ENCODE results near the gene MSTN. TPM values are rescaled to one million over a fixed set of nuclear protein-coding genes. Genes with fewer than 3 reads are reported as not detected.

The MSTN gene
- 0.02 TPM in 1 of 2 replicates, not detected in the other for total RNA-seq (2014; rRNA removed; shearing (Covaris generic))

GRCh38 chr2:190062601-190063000, at the start of gene MSTN:
Gene MSTN (minus strand): TSS chr2:190062729. CDS start chr2:190062596, 133 bp downstream.
- DNase-seq (ENCODE audit: low spot score): no peak

- no peak for DNase-seq (ENCODE audit: low spot score)
Measured at GRCh38 chr2:190111166-190111565, 48.6 kb upstream of the MSTN start.

- DNase-seq (ENCODE audit: low spot score): no peak
Measured at GRCh38 chr2:190110699-190111098, 48.2 kb upstream of the MSTN start.

- DNase-seq (ENCODE audit: low spot score): peak; percentile 12
Measured at GRCh38 chr2:190110131-190110530, 47.6 kb upstream of the MSTN start.

- DNase-seq (ENCODE audit: low spot score): no peak
Measured at GRCh38 chr2:190107409-190107808, 44.9 kb upstream of the MSTN start.

- DNase-seq (ENCODE audit: low spot score): no peak
Measured at GRCh38 chr2:190106783-190107182, 44.3 kb upstream of the MSTN start.

- no peak for DNase-seq (ENCODE audit: low spot score)
Measured at GRCh38 chr2:190105554-190105953, 43.0 kb upstream of the MSTN start.

- DNase-seq (ENCODE audit: low spot score): no peak
Measured at GRCh38 chr2:190103144-190103543, 40.6 kb upstream of the MSTN start.

GRCh38 chr2:190099890-190100697, 37.6 kb upstream of the MSTN start:
- no peak for DNase-seq (ENCODE audit: low spot score)

- DNase-seq (ENCODE audit: low spot score): no peak
Measured at GRCh38 chr2:190098851-190099250, 36.3 kb upstream of the MSTN start.

- no peak for DNase-seq (ENCODE audit: low spot score)
Measured at GRCh38 chr2:190097115-190097514, 34.6 kb upstream of the MSTN start.

GRCh38 chr2:190094316-190094871, 31.9 kb upstream of the MSTN start:
- DNase-seq (ENCODE audit: low spot score): peak; percentile 24

GRCh38 chr2:190093793-190094192, 31.3 kb upstream of the MSTN start:
- DNase-seq (ENCODE audit: low spot score): peak; percentile 8

- no peak for DNase-seq (ENCODE audit: low spot score)
Measured at GRCh38 chr2:190090148-190090547, 27.6 kb upstream of the MSTN start.

- peak; percentile 69 for DNase-seq (ENCODE audit: low spot score)
Measured at GRCh38 chr2:190088917-190089316, 26.4 kb upstream of the MSTN start.

- DNase-seq (ENCODE audit: low spot score): no peak
Measured at GRCh38 chr2:190084704-190085103, 22.2 kb upstream of the MSTN start.

GRCh38 chr2:190082118-190082517, 19.6 kb upstream of the MSTN start:
- no peak for DNase-seq (ENCODE audit: low spot score)

- DNase-seq (ENCODE audit: low spot score): no peak
Measured at GRCh38 chr2:190080527-190081049, 18.1 kb upstream of the MSTN start.

GRCh38 chr2:190079160-190079559, 16.6 kb upstream of the MSTN start:
- DNase-seq (ENCODE audit: low spot score): no peak

GRCh38 chr2:190075623-190076022, 13.1 kb upstream of the MSTN start:
- no peak for DNase-seq (ENCODE audit: low spot score)

- peak; percentile 65 for DNase-seq (ENCODE audit: low spot score)
Measured at GRCh38 chr2:190069936-190070696, 7.6 kb upstream of the MSTN start.

- no peak for DNase-seq (ENCODE audit: low spot score)
Measured at GRCh38 chr2:190068764-190069163, 6.2 kb upstream of the MSTN start.
